ENCODE results near the gene NSMCE4A.
"Not testable (repeated sequence)": the region's sequence is repeated elsewhere in the genome, so short reads cannot be mapped to it uniquely, and the experiment has no call there.

NSMCE4A gene

GRCh38 chr10:121969086-121969485, 5.9 kb downstream of the NSMCE4A start:
- not testable (repeated sequence) for H3K4me1 ChIP-seq (ENCODE audit: control insufficient read depth, insufficient read depth, low read length, poor library complexity, severe bottlenecking); DNase-seq; H3K27ac ChIP-seq (ENCODE audit: insufficient read depth, low read length, poor library complexity, severe bottlenecking); H3K4me3 ChIP-seq (ENCODE audit: insufficient read depth, low read depth, low read length, poor library complexity, severe bottlenecking); H3K27me3 ChIP-seq (replicated peaks; ENCODE audit: control insufficient read depth, insufficient read depth, low read length, poor library complexity, severe bottlenecking); H3K9me3 ChIP-seq (ENCODE audit: control insufficient read depth, low read length)
- peaks cover 42% of the 10 kb centered on the region for H3K36me3 ChIP-seq (ENCODE audit: control insufficient read depth, insufficient read depth, low read length)

- H3K27ac ChIP-seq (ENCODE audit: insufficient read depth, low read length, poor library complexity, severe bottlenecking) = no peak overlapping the region
- no peaks in the 10 kb centered on the region for H3K4me1 ChIP-seq (ENCODE audit: control insufficient read depth, insufficient read depth, low read length, poor library complexity, severe bottlenecking)
- no peaks in the 10 kb centered on the region for H3K9me3 ChIP-seq (ENCODE audit: control insufficient read depth, low read length)
- H3K27me3 ChIP-seq (replicated peaks; ENCODE audit: control insufficient read depth, insufficient read depth, low read length, poor library complexity, severe bottlenecking) = no peaks in the 10 kb centered on the region
- DNase-seq = no peak
- no peak overlapping the region for H3K4me3 ChIP-seq (ENCODE audit: insufficient read depth, low read depth, low read length, poor library complexity, severe bottlenecking)
- H3K36me3 ChIP-seq (ENCODE audit: control insufficient read depth, insufficient read depth, low read length) = peaks cover 46% of the 10 kb centered on the region
These were observed 9.0 kb downstream of the NSMCE4A start for GRCh38 chr10:121965996-121966395.

- Histone ChIP-seq H3K4me1 (ENCODE audit: control insufficient read depth, insufficient read depth, low read length, poor library complexity, severe bottlenecking) (no peaks in the 10 kb centered on the region), H3K27ac (ENCODE audit: insufficient read depth, low read length, poor library complexity, severe bottlenecking) (no peak overlapping the region), H3K36me3 (ENCODE audit: control insufficient read depth, insufficient read depth, low read length) (peaks cover 37% of the 10 kb centered on the region), H3K27me3 (replicated peaks; ENCODE audit: control insufficient read depth, insufficient read depth, low read length, poor library complexity, severe bottlenecking) (no peaks in the 10 kb centered on the region), H3K9me3 (ENCODE audit: control insufficient read depth, low read length) (no peaks in the 10 kb centered on the region), H3K4me3 (ENCODE audit: insufficient read depth, low read depth, low read length, poor library complexity, severe bottlenecking) (no peak overlapping the region)
- DNase-seq = no peak
These were observed 13.6 kb downstream of the NSMCE4A start for GRCh38 chr10:121961456-121961855.

- Histone ChIP-seq H3K36me3 (ENCODE audit: control insufficient read depth, insufficient read depth, low read length) (peaks cover 22% of the 10 kb centered on the region), H3K4me3 (ENCODE audit: insufficient read depth, low read depth, low read length, poor library complexity, severe bottlenecking) (no peak overlapping the region), H3K27ac (ENCODE audit: insufficient read depth, low read length, poor library complexity, severe bottlenecking) (no peak overlapping the region), H3K4me1 (ENCODE audit: control insufficient read depth, insufficient read depth, low read length, poor library complexity, severe bottlenecking) (no peaks in the 10 kb centered on the region), H3K9me3 (ENCODE audit: control insufficient read depth, low read length) (no peaks in the 10 kb centered on the region), H3K27me3 (replicated peaks; ENCODE audit: control insufficient read depth, insufficient read depth, low read length, poor library complexity, severe bottlenecking) (no peaks in the 10 kb centered on the region)
- no peak for DNase-seq
These were observed 15.3 kb downstream of the NSMCE4A start for GRCh38 chr10:121959671-121960070.

GRCh38 chr10:121956111-121957061, 18.6 kb downstream of the NSMCE4A start:
- H3K27me3 ChIP-seq (replicated peaks; ENCODE audit: control insufficient read depth, insufficient read depth, low read length, poor library complexity, severe bottlenecking) = no peaks in the 10 kb centered on the region
- no peaks in the 10 kb centered on the region for H3K4me1 ChIP-seq (ENCODE audit: control insufficient read depth, insufficient read depth, low read length, poor library complexity, severe bottlenecking)
- no peaks in the 10 kb centered on the region for H3K9me3 ChIP-seq (ENCODE audit: control insufficient read depth, low read length)
- no peak overlapping the region for H3K4me3 ChIP-seq (ENCODE audit: insufficient read depth, low read depth, low read length, poor library complexity, severe bottlenecking)
- DNase-seq = no peak
- H3K27ac ChIP-seq (ENCODE audit: insufficient read depth, low read length, poor library complexity, severe bottlenecking) = no peak overlapping the region
- peaks cover 22% of the 10 kb centered on the region for H3K36me3 ChIP-seq (ENCODE audit: control insufficient read depth, insufficient read depth, low read length)

GRCh38 chr10:121952226-121952625, 22.8 kb downstream of the NSMCE4A start:
- Histone ChIP-seq H3K27me3 (replicated peaks; ENCODE audit: control insufficient read depth, insufficient read depth, low read length, poor library complexity, severe bottlenecking) (no peaks in the 10 kb centered on the region), H3K27ac (ENCODE audit: insufficient read depth, low read length, poor library complexity, severe bottlenecking) (no peak overlapping the region), H3K9me3 (ENCODE audit: control insufficient read depth, low read length) (no peaks in the 10 kb centered on the region), H3K4me3 (ENCODE audit: insufficient read depth, low read depth, low read length, poor library complexity, severe bottlenecking) (no peak overlapping the region), H3K36me3 (ENCODE audit: control insufficient read depth, insufficient read depth, low read length) (peaks cover 4% of the 10 kb centered on the region), H3K4me1 (ENCODE audit: control insufficient read depth, insufficient read depth, low read length, poor library complexity, severe bottlenecking) (no peaks in the 10 kb centered on the region)
- DNase-seq = no peak

GRCh38 chr10:121949451-121949850, 25.6 kb downstream of the NSMCE4A start:
- no peaks in the 10 kb centered on the region for H3K4me1 ChIP-seq (ENCODE audit: control insufficient read depth, insufficient read depth, low read length, poor library complexity, severe bottlenecking)
- no peak overlapping the region for H3K4me3 ChIP-seq (ENCODE audit: insufficient read depth, low read depth, low read length, poor library complexity, severe bottlenecking)
- DNase-seq = no peak
- no peaks in the 10 kb centered on the region for H3K9me3 ChIP-seq (ENCODE audit: control insufficient read depth, low read length)
- no peaks in the 10 kb centered on the region for H3K27me3 ChIP-seq (replicated peaks; ENCODE audit: control insufficient read depth, insufficient read depth, low read length, poor library complexity, severe bottlenecking)
- H3K36me3 ChIP-seq (ENCODE audit: control insufficient read depth, insufficient read depth, low read length) = peaks cover 4% of the 10 kb centered on the region
- no peak overlapping the region for H3K27ac ChIP-seq (ENCODE audit: insufficient read depth, low read length, poor library complexity, severe bottlenecking)

GRCh38 chr10:121949049-121949448, 26.0 kb downstream of the NSMCE4A start:
- H3K36me3 ChIP-seq (ENCODE audit: control insufficient read depth, insufficient read depth, low read length) = peaks cover 4% of the 10 kb centered on the region
- no peak overlapping the region for H3K4me3 ChIP-seq (ENCODE audit: insufficient read depth, low read depth, low read length, poor library complexity, severe bottlenecking)
- no peak for DNase-seq
- no peaks in the 10 kb centered on the region for H3K9me3 ChIP-seq (ENCODE audit: control insufficient read depth, low read length)
- no peaks in the 10 kb centered on the region for H3K4me1 ChIP-seq (ENCODE audit: control insufficient read depth, insufficient read depth, low read length, poor library complexity, severe bottlenecking)
- H3K27me3 ChIP-seq (replicated peaks; ENCODE audit: control insufficient read depth, insufficient read depth, low read length, poor library complexity, severe bottlenecking) = no peaks in the 10 kb centered on the region
- no peak overlapping the region for H3K27ac ChIP-seq (ENCODE audit: insufficient read depth, low read length, poor library complexity, severe bottlenecking)

GRCh38 chr10:121947343-121948330, 27.4 kb downstream of the NSMCE4A start:
- no peaks in the 10 kb centered on the region for H3K36me3 ChIP-seq (ENCODE audit: control insufficient read depth, insufficient read depth, low read length)
- H3K4me3 ChIP-seq (ENCODE audit: insufficient read depth, low read depth, low read length, poor library complexity, severe bottlenecking) = no peak overlapping the region
- H3K27me3 ChIP-seq (replicated peaks; ENCODE audit: control insufficient read depth, insufficient read depth, low read length, poor library complexity, severe bottlenecking) = no peaks in the 10 kb centered on the region
- DNase-seq = no peak
- H3K9me3 ChIP-seq (ENCODE audit: control insufficient read depth, low read length) = no peaks in the 10 kb centered on the region
- H3K4me1 ChIP-seq (ENCODE audit: control insufficient read depth, insufficient read depth, low read length, poor library complexity, severe bottlenecking) = no peaks in the 10 kb centered on the region
- no peak overlapping the region for H3K27ac ChIP-seq (ENCODE audit: insufficient read depth, low read length, poor library complexity, severe bottlenecking)
